HG02588 (cell line): ENCODE measurements around the gene OIP5.
"Not testable (repeated sequence)": the region's sequence is repeated elsewhere in the genome, so short reads cannot be mapped to it uniquely, and the experiment has no call there.

Experiments
- ATAC-seq: cut with Tn5 transposase; IDR thresholded peaks from one replicate; pipeline ENCODE4 v1.9.1; 2021; ENCODE audit warnings: mild to moderate bottlenecking, moderate library complexity; ENCODE audit not compliant: unreplicated experiment

The OIP5 gene

GRCh38 chr15:41304149-41304770 is 28.1 kb downstream of the OIP5 start:
- ATAC-seq = no peak

DNA sequence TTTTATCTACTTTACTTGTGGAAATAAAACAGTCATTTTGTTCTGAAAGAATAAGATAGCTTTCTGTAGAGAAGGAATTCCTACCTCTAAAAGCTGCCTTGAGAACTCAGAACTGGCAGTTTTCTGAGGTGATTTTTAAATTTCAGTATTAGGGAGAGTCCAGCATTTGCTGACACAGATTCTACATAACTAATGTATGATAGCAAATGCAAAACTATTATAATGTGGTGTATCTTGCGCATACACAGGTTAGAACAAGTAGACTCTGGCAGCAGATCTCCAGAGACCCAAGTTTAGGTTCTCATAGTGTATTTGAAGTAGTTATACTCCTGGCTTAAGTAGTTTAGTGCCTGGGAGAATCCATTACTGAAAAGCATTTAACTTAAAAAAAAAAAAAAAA is 30.8 kb downstream of the OIP5 start:
- no peak for ATAC-seq

DNA sequence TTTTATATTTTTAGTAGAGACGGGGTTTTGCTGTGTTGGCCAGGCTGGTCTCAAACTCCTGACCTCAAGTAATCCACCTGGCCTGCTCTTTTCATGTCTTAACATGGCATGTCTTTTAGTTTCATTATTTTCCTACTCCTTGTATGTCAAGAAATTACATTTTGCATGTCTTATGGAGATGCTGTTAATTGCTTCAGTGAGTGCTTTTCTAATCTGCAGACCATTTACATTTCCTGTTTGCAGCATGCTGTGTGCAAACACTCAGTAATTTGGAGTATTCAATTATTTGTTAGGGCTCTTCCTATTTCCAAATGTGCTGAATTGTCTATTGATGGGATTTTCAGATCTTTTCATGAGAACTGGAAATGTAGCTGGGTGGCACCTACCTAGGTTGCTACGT is 31.3 kb downstream of the OIP5 start:
- ATAC-seq = not testable (repeated sequence)

- no peak for ATAC-seq
These were observed 39.9 kb downstream of the OIP5 start for GRCh38 chr15:41292521-41292920.

GRCh38 chr15:41291065-41291631 is 41.2 kb downstream of the OIP5 start:
- ATAC-seq = peak; percentile 62

DNA sequence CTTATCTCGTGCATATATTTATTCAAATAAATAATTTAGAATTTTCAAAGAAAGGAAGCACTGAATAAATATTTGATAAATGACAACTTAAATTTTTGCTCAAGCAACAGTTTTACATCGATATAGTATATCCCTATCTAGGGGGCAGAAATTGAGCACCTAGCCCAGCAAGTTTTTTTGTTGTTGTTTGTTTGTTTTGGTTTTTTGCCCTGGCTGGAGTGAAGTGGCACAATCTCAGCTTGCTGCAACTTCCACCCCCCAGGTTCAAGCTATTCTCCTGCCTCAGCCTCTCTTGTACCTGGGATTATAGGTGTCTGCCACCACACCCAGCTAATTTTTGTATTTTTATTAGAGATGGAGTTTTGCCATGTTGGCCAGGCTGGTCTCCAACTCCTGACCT is 42.4 kb downstream of the OIP5 start:
- ATAC-seq = no peak

GRCh38 chr15:41288464-41288863 is 43.9 kb downstream of the OIP5 start:
- no peak for ATAC-seq

DNA sequence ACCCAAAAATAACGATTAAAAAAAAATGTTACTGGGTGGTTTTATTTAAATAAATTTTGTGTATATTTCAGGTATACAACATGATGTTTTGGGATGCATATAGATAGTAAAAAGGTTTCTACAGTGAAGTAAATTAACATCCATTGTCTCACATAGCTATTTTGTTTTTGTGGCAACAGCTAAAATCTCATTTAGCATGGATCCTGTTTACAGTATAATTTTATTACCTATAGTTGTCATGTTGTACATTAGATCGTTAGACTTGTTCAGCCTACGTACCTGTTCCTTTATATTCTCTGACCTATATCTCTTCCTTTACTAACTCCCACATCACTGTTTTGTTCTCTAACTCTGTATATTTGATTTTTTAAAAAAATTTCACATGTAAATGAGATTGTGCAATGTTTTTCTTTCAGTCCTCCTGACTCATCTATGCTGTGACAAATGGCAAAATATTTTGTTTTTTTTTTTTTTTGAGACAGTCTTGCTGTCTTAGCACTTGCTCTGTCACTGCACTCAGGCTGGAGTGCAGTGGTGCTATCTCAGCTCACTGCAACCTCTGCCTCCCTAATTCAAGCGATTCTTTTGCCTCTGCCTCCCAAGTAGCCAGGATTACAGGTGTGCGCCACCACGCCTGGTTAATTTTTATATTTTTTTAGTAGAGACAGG is 45.6 kb downstream of the OIP5 start:
- ATAC-seq = no peak

- ATAC-seq = no peak
These were observed 47.1 kb downstream of the OIP5 start for GRCh38 chr15:41285285-41285684.

DNA sequence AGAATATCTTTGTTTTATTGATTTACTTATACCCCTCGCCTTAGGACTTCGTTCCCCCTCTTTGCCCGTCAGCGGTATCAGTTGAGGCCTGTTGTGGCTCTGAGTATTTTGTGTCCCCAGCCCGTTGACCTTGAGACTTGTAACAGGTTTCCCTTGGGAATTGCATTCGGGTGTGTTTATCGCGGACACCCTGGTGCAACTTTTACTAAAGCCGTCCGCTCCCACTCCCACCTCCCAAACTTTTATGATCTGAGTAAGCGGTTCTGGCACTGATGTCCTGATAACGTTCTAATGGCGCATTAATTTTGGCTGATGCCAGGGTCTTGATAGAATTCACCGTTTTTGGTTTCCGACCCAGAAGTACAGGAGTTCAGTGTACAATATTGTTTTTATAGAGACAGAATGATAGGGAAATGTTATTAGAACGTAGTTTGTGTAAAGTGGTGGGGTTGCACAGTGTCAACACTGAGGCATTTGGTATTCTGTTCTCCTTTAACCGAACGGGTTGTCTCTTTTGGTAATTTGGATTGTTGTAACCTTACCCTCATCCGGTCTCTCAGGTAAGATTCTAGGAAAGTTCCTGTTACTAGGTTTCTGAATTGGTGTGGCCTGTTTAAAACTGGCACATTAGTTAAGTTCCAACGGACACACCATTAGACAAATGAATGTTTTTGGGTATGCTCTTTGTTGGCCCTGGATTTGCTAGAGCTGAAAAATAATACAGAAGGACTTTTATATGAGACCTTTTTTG is 47.8 kb downstream of the OIP5 start:
- no peak for ATAC-seq

- peak; percentile 97 for ATAC-seq
These were observed 48.6 kb downstream of the OIP5 start for GRCh38 chr15:41283653-41284426.

- not testable (repeated sequence) for ATAC-seq
These were observed 49.3 kb downstream of the OIP5 start for GRCh38 chr15:41282980-41283652.

- ATAC-seq = not testable (repeated sequence)
These were observed 50.0 kb downstream of the OIP5 start for GRCh38 chr15:41282436-41282835.

GRCh38 chr15:41281236-41281635 is 51.2 kb downstream of the OIP5 start:
- ATAC-seq = no peak

DNA sequence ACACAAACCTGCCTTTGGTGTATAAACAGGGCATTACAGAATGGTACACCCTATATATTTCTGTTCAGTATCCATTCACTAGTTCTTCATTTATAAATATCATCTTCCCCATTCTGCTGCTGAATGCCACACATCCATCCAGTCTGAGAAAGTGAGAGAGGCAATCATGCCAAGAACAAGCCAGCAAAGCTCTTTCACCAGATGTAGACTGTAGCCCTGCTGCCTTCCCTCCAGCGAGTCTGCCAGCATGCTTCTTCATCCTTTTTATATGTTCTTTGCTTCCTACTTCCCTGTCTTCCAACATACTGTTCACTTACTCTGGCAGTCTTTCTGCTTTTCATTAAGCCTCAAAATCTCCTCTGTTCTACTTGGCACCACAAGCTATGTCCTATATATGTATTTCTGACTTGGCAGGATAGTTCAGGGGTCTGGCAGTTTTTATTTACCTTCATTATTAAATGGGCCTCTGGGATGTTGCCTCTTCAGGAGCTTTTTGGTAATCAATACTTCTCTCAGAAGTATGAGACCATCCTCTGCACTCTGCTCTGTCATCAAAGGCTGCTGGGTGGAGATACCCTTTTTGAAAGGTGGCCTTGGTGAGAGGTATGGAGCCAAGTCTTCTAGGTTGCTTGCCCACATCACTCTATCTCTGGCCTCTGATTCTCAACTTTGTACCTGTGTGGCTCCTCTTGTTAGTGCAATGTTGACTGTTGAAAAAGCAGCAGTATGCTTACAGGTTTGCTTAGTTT is 52.7 kb downstream of the OIP5 start:
- no peak for ATAC-seq

DNA sequence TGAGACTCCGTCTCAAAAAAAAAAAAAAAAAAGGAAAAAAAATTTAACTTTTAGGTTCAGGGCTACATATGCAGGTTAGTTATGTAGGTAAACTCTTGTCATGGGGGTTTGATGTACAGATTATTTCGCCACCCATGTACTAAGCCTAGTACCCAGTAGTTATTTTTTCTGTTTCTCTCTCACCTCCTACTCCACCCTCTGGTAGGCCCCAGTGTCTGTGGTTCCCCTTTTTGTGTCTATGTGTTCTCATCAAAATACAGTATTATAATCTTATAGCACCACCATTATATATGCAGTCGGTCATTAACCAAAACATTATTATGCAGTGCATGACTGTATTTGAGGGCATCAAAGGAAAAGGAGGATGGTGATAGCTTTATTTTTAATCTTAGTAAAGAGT is 54.1 kb downstream of the OIP5 start:
- no peak for ATAC-seq

DNA sequence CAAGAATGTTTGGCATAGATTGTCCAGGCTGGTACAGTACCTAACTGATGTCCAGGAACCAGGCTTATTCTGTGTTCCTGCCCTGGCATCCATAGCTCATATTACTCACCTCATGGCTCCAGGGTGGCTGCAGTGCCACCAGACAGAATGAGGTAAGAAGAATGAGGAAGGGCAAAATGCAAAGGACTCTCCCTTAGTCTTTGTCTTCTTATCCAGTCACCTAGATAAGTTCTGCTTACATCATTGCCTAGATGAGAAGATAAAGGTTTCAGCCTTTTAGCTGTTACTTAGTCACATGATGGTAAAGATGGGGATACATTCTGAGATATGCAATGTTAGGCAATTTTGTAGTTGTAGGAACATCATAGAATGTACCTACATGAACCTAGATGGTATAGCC is 55.6 kb downstream of the OIP5 start:
- no peak for ATAC-seq

GRCh38 chr15:41269887-41270286 is 62.5 kb downstream of the OIP5 start:
- ATAC-seq = no peak

DNA sequence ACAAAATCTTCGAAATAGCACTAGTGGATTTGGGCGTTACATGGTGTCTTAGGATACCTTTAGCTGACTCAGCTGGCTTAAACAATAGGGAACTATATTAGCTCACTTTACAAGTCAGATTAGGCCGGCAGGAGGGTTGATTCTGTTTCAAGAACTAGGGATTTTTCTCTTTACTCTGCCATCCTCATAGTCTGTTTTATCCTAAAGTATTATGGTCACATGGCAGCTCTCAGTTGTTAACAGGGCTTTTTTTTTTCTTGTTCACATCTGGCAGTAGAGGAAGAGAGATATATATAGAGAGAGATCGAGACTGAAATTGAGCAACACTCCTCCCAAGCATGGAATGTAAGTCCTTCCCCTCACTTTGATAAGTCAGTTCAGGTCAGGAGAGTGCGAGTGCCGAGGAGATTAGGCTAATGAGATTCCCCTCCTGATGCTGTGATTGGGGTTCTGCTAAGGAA is 68.5 kb downstream of the OIP5 start:
- ATAC-seq = no peak

DNA sequence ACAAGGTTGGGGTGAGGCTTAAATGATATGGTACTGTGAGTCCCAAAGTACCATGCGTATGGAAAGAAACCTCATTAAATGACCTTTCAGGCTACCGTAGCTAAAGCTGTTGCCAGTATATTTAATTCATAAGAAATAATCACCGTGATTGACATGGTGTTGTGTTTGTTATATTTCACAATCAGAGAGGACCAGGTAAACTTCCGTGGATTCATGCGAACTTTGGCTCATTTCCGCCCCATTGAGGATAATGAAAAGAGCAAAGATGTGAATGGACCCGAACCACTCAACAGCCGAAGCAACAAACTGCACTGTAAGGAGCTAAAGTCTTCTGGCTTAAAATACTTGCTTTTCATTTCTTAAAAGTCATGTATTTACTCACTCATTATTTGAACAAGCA is 69.8 kb downstream of the OIP5 start:
- ATAC-seq = no peak
